Neural cell (in vitro differentiated cells): ENCODE measurements around the gene EIF4A3.

Experiments
- EZH2 ChIP-seq: fragments of 200-600, 300-800 bp; shearing (Covaris generic), sonication (generic); IDR thresholded peaks from 2 replicates; pipeline ENCODE4 v1.6.1; 2014; ENCODE audit warnings: antibody characterized with exemption, low read length, borderline replicate concordance, mild to moderate bottlenecking; ENCODE audit not compliant: insufficient read depth, poor library complexity, severe bottlenecking
- RAD21 ChIP-seq: fragments of 450-650 bp; conservative IDR thresholded peaks from 2 replicates; pipeline ENCODE4 v1.6.1; 2014; ENCODE audit warnings: antibody characterized with exemption, mild to moderate bottlenecking, moderate library complexity
- TF ChIP-seq, protein P1 (sequence below): fragments of 450-650 bp; IDR thresholded peaks from 2 replicates; pipeline ENCODE4 v1.5.1; 2014; ENCODE audit warnings: antibody characterized with exemption, mild to moderate bottlenecking, moderate library complexity; ENCODE audit not compliant: poor library complexity, severe bottlenecking
- TF ChIP-seq, protein P2 (sequence below): IDR thresholded peaks from 2 replicates; pipeline ENCODE4 v1.6.1; 2012; ENCODE audit warnings: borderline replicate concordance

DNA sequence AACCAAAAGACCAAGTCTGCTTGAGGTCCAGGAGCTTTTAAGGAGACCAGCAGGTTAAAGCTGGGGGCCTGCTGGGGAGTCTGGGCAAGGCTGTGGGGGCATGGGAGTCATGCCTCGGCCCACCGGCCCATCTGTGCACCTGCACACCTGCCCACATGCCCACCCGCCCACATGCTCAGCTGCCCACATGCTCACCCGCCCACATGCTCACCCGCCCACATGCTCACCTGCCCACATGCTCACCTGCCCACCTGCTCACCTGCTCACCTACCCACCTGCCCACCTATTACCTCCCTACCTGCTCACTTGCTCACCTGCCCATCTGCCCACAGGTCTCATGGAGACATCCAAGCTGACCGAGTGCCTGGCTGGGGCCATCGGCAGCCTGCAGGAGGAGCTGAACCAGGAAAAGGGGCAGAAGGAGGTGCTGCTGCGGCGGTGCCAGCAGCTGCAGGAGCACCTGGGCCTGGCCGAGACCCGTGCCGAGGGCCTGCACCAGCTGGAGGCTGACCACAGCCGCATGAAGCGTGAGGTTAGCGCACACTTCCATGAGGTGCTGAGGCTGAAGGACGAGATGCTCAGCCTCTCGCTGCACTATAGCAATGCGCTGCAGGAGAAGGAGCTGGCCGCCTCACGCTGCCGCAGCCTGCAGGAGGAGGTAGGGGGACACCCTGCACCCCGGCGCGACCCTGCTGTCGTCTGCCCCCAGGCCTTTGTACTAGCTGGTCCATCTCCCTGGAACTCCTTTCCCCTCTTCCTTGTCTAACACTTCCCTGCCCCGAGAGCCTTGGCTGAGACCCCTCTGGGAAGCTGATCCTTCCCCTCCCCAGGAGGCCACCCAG lies 36.9 kb upstream of the EIF4A3 start:
- TF ChIP-seq, protein P1, sequence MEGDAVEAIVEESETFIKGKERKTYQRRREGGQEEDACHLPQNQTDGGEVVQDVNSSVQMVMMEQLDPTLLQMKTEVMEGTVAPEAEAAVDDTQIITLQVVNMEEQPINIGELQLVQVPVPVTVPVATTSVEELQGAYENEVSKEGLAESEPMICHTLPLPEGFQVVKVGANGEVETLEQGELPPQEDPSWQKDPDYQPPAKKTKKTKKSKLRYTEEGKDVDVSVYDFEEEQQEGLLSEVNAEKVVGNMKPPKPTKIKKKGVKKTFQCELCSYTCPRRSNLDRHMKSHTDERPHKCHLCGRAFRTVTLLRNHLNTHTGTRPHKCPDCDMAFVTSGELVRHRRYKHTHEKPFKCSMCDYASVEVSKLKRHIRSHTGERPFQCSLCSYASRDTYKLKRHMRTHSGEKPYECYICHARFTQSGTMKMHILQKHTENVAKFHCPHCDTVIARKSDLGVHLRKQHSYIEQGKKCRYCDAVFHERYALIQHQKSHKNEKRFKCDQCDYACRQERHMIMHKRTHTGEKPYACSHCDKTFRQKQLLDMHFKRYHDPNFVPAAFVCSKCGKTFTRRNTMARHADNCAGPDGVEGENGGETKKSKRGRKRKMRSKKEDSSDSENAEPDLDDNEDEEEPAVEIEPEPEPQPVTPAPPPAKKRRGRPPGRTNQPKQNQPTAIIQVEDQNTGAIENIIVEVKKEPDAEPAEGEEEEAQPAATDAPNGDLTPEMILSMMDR: no peak
- TF ChIP-seq EZH2: no peak
- TF ChIP-seq, protein P2, sequence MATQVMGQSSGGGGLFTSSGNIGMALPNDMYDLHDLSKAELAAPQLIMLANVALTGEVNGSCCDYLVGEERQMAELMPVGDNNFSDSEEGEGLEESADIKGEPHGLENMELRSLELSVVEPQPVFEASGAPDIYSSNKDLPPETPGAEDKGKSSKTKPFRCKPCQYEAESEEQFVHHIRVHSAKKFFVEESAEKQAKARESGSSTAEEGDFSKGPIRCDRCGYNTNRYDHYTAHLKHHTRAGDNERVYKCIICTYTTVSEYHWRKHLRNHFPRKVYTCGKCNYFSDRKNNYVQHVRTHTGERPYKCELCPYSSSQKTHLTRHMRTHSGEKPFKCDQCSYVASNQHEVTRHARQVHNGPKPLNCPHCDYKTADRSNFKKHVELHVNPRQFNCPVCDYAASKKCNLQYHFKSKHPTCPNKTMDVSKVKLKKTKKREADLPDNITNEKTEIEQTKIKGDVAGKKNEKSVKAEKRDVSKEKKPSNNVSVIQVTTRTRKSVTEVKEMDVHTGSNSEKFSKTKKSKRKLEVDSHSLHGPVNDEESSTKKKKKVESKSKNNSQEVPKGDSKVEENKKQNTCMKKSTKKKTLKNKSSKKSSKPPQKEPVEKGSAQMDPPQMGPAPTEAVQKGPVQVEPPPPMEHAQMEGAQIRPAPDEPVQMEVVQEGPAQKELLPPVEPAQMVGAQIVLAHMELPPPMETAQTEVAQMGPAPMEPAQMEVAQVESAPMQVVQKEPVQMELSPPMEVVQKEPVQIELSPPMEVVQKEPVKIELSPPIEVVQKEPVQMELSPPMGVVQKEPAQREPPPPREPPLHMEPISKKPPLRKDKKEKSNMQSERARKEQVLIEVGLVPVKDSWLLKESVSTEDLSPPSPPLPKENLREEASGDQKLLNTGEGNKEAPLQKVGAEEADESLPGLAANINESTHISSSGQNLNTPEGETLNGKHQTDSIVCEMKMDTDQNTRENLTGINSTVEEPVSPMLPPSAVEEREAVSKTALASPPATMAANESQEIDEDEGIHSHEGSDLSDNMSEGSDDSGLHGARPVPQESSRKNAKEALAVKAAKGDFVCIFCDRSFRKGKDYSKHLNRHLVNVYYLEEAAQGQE: no peak
- no peak for TF ChIP-seq RAD21
